Epithelial cell of proximal tubule (primary cell): ENCODE results near the gene SLC4A3. TPM values are rescaled to one million over a fixed set of nuclear protein-coding genes. Genes with fewer than 3 reads are reported as not detected.
"Not testable (repeated sequence)": the region's sequence is repeated elsewhere in the genome, so short reads cannot be mapped to it uniquely, and the experiment has no call there.

Source experiments
- DNase-seq: peaks from one replicate; pipeline ENCODE4 v3.0.0-alpha.2; 2011; ENCODE audit warnings: low read depth
- H3K4me3 ChIP-seq: 2 replicates; pipeline ENCODE4 v1.5.1; 2011; ENCODE audit warnings: low read depth, mild to moderate bottlenecking, low read length
- CTCF ChIP-seq: conservative IDR thresholded peaks from 2 replicates; pipeline ENCODE4 v1.5.1; 2012; ENCODE audit warnings: low read depth, mild to moderate bottlenecking, low read length
- total RNA-seq: library from RNA; depleted of rRNA; stranded (reverse); fragments of >200 nt; gene quantifications from 2 replicates; pipeline ENCODE4 v1.2.3, GENCODE V29; 2015

Gene SLC4A3
- total RNA-seq, 1 donor from 2014 or later: 12.2 TPM

- no peak overlapping the region for H3K4me3 ChIP-seq
- TF ChIP-seq CTCF: no peak
- DNase-seq: no peak
These were observed 20.7 kb downstream of the SLC4A3 start for GRCh38 chr2:219648176-219648575.

- DNase-seq: no peak
- no peak overlapping the region for H3K4me3 ChIP-seq
- TF ChIP-seq CTCF: no peak
These were observed 21.5 kb downstream of the SLC4A3 start for GRCh38 chr2:219648963-219649362.

GRCh38 chr2:219650426-219651248 is 23.2 kb downstream of the SLC4A3 start:
- no peak for DNase-seq
- H3K4me3 ChIP-seq: no peak overlapping the region
- no peak for TF ChIP-seq CTCF

DNA sequence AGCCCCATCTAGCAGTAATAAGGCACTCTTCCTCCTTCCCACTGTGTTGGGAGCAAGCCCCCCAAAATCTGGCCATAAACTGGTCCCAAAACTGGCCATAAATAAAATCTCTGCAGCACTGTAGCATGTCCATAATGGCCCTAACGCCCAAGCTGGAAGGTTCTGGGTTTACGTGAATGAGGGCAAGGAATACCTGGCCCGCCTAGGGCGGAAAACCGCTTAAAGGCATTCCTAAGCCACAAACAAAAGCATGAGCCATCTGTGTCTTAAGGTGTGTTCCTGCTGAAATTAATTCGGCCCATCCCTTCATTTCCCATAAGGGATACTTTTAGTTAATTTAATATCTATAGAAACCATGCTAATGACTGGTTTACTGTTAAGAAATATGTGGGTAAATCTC is 24.2 kb downstream of the SLC4A3 start:
- H3K4me3 ChIP-seq, DNase-seq: not testable (repeated sequence)

DNA sequence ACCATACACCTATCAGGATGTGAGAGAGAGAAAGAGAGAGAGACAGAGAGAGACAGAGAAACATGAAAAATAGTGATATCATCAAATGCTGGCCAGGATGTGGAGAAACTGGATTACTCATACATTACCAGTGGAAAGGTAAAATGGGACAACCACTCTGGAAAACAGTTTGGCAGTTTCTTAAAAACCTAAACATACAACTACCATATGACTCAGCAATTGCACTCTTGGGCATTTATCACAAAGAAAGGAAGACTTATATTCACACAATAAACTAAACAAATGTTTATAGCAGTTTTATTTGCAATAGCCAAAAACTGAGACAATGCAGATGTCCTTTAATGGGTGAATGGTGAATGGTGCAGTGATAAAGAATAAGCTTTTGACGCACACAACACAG is 29.1 kb downstream of the SLC4A3 start:
- no peak for DNase-seq
- no peak overlapping the region for H3K4me3 ChIP-seq
- no peak for TF ChIP-seq CTCF

GRCh38 chr2:219658196-219658846 is 30.9 kb downstream of the SLC4A3 start:
- H3K4me3 ChIP-seq: no peak overlapping the region
- no peak for TF ChIP-seq CTCF
- no peak for DNase-seq

GRCh38 chr2:219658874-219659273 is 31.4 kb downstream of the SLC4A3 start:
- H3K4me3 ChIP-seq: no peak overlapping the region
- DNase-seq: no peak
- no peak for TF ChIP-seq CTCF
